Right renal cortex interstitium (tissue), 3 donors: ENCODE results near the gene SLC19A2. TPM values are rescaled to one million over a fixed set of nuclear protein-coding genes. Genes with fewer than 3 reads are reported as not detected.

ENCODE experiments used
- DNase-seq, 3 donors: peaks; one replicate each; pipeline ENCODE4 v3.0.0-alpha.2; 2013; ENCODE audit warnings: low read depth in 3 of 3, low spot score in 2 of 3
- polyA plus RNA-seq, 3 donors: library from polyadenylated mRNA; unstranded; fragments of 120-200 nt; gene quantifications; one replicate each; pipeline ENCODE4 v1.2.1, GENCODE V29; 2013; ENCODE audit not compliant: insufficient read length in 3 of 3

SLC19A2 gene
- polyA plus RNA-seq, 3 donors = 16.6 to 20.3 (median 18.5) TPM

- DNase-seq = no peak
Measured at GRCh38 chr1:169414952-169415351, 70.8 kb downstream of the SLC19A2 start.

Other genes with a start within 250 kb of the SLC19A2 start
- 100 to 1,000 TPM; 125 to 129 (median 125) TPM for gene NME7, start 118.1 kb downstream of the SLC19A2 start, polyA plus RNA-seq
- 10 to 100 TPM; 28.3 to 31.6 (median 31.1) TPM for gene BLZF1, start 117.7 kb downstream of the SLC19A2 start, polyA plus RNA-seq
- 10 to 100 TPM; 10.1 to 12.9 (median 12.6) TPM for gene CCDC181, start 58.5 kb downstream of the SLC19A2 start, polyA plus RNA-seq
- 1 to 10 TPM; 1.6 to 2.6 (median 2.3) TPM for gene F5, start 100.5 kb upstream of the SLC19A2 start, polyA plus RNA-seq
- gene SELP, start 144.2 kb upstream of the SLC19A2 start, polyA plus RNA-seq = 1 to 10 TPM; 5.4 to 9.5 (median 6.5) TPM
- gene SELL, start 225.7 kb upstream of the SLC19A2 start, polyA plus RNA-seq = 1 to 10 TPM; 3.5 to 3.9 (median 3.6) TPM
- gene SELE, start 248.1 kb upstream of the SLC19A2 start, polyA plus RNA-seq = under 1 TPM; 0.44 to 0.87 (median 0.67) TPM